GM19397 (cell line): ENCODE data around the gene RABL2A.
A peak's percentile ranks its signal among the peaks of the same experiment; 100 is the strongest.
"Not testable (repeated sequence)": the region's sequence is repeated elsewhere in the genome, so short reads cannot be mapped to it uniquely, and the experiment has no call there.

Source experiments
- ATAC-seq: cut with Tn5 transposase; IDR thresholded peaks from one replicate; pipeline ENCODE4 v1.9.1; 2021; ENCODE audit warnings: mild to moderate bottlenecking, moderate library complexity; ENCODE audit not compliant: unreplicated experiment

Gene RABL2A

GRCh38 chr2:113626616-113627330 lies at the start of gene RABL2A:
Gene RABL2A, plus strand, starts transcription at chr2:113627266. Its CDS starts 1,341 bp downstream, at chr2:113628607.
- peak; percentile 97 for ATAC-seq

- ATAC-seq = not testable (repeated sequence)
Measured at GRCh38 chr2:113578508-113578907, 48.6 kb upstream of the RABL2A start.

- not testable (repeated sequence) for ATAC-seq
Measured at GRCh38 chr2:113582473-113582872, 44.6 kb upstream of the RABL2A start.

GRCh38 chr2:113583521-113584225 lies 43.4 kb upstream of the RABL2A start:
- not testable (repeated sequence) for ATAC-seq

GRCh38 chr2:113584311-113585092 lies 42.6 kb upstream of the RABL2A start:
- ATAC-seq = not testable (repeated sequence)

GRCh38 chr2:113587201-113587600 lies 39.9 kb upstream of the RABL2A start:
- ATAC-seq = not testable (repeated sequence)

GRCh38 chr2:113589591-113589990 lies 37.5 kb upstream of the RABL2A start:
- ATAC-seq = not testable (repeated sequence)

GRCh38 chr2:113591926-113592325 lies 35.1 kb upstream of the RABL2A start:
- ATAC-seq = not testable (repeated sequence)

GRCh38 chr2:113593280-113593679 lies 33.8 kb upstream of the RABL2A start:
- ATAC-seq = not testable (repeated sequence)

GRCh38 chr2:113595725-113596124 lies 31.3 kb upstream of the RABL2A start:
- not testable (repeated sequence) for ATAC-seq

GRCh38 chr2:113597164-113597563 lies 29.9 kb upstream of the RABL2A start:
- not testable (repeated sequence) for ATAC-seq

- not testable (repeated sequence) for ATAC-seq
Measured at GRCh38 chr2:113597572-113597971, 29.5 kb upstream of the RABL2A start.

- ATAC-seq = not testable (repeated sequence)
Measured at GRCh38 chr2:113598180-113598579, 28.9 kb upstream of the RABL2A start.

GRCh38 chr2:113598738-113599137 lies 28.3 kb upstream of the RABL2A start:
- ATAC-seq = not testable (repeated sequence)

GRCh38 chr2:113599208-113599607 lies 27.9 kb upstream of the RABL2A start:
- ATAC-seq = not testable (repeated sequence)

GRCh38 chr2:113602040-113602769 lies 24.9 kb upstream of the RABL2A start:
- ATAC-seq = not testable (repeated sequence)

- ATAC-seq = no peak
Measured at GRCh38 chr2:113602869-113603466, 24.1 kb upstream of the RABL2A start.

GRCh38 chr2:113603467-113604084 lies 23.5 kb upstream of the RABL2A start:
- ATAC-seq = peak; percentile 96

GRCh38 chr2:113604085-113604477 lies 23.0 kb upstream of the RABL2A start:
- not testable (repeated sequence) for ATAC-seq

GRCh38 chr2:113604661-113605060 lies 22.4 kb upstream of the RABL2A start:
- ATAC-seq = not testable (repeated sequence)
